ENCODE measurements around the gene SCAANT1. TPM values are rescaled to one million over a fixed set of nuclear protein-coding genes. Genes with fewer than 3 reads are reported as not detected.

Gene SCAANT1
- total and polyA plus RNA-seq, 4 donors: not detected

- TF ChIP-seq GABPA (IDR thresholded peaks at IDR 0.05 in 1 of 2, conservative IDR thresholded peaks at IDR 0.05 in 1 of 2): no peak
- no peak for TF ChIP-seq EGR1 (IDR thresholded peaks at IDR 0.05; ENCODE audit: low read depth in 2 of 2)
- TF ChIP-seq HNF4G (IDR thresholded peaks at IDR 0.05): no peak
- no peak for TF ChIP-seq TAF1 (conservative IDR thresholded peaks at IDR 0.05)
- TF ChIP-seq JUND (IDR thresholded peaks at IDR 0.05): no peak
Observed at GRCh38 chr3:63864008-63864964, 47.9 kb downstream of the SCAANT1 start (continued).

- Histone ChIP-seq H3K36me3 (ENCODE audit: control insufficient read depth in 4 of 4, insufficient read depth in 3 of 4, low read depth in 1 of 4, low read length in 3 of 4) (no peaks in the 10 kb centered on the region), H3K4me3 (ENCODE audit: low read depth in 1 of 3, low read length in 3 of 3) (peak within 1 kb of the TSS; percentile 69 to 100 (median 81)), H3K9ac (ENCODE audit: low read depth in 1 of 2, low read length in 2 of 2) (peak within 1 kb of the TSS; percentile 69 to 86), H3K27ac (ENCODE audit: low read depth in 1 of 2, low read length in 2 of 2) (peak within 1 kb of the TSS; percentile 87 to 94), H3K9me3 (ENCODE audit: control insufficient read depth in 4 of 4, low read length in 3 of 4) (no peaks in the 10 kb centered on the region), H3K27me3 (ENCODE audit: control insufficient read depth in 4 of 4, insufficient read depth in 4 of 4, low read length in 3 of 4) (no peaks in the 10 kb centered on the region), H3K4me1 (ENCODE audit: control insufficient read depth in 4 of 4, insufficient read depth in 4 of 4, low read length in 3 of 4) (peaks cover 0 to 13% (median 11%) of the 10 kb centered on the region in 4 donors)
- peak; percentile 77 for DNase-seq (ENCODE audit: low spot score)
- TF ChIP-seq RAD21 (IDR thresholded peaks at IDR 0.05): no peak
- TF ChIP-seq CTCF (IDR thresholded peaks at IDR 0.05; ENCODE audit: low read depth, low read length, missing input control): no peak
- no peak for TF ChIP-seq YY1 (IDR thresholded peaks at IDR 0.05)
- no peak for TF ChIP-seq FOXA1 (IDR thresholded peaks at IDR 0.05)
- no peak for TF ChIP-seq TAF1 (conservative IDR thresholded peaks at IDR 0.05)
- TF ChIP-seq HNF4A (conservative IDR thresholded peaks at IDR 0.05): no peak
- TF ChIP-seq SP1 (IDR thresholded peaks at IDR 0.05): no peak
- TF ChIP-seq MAX (IDR thresholded peaks at IDR 0.05): no peak
- TF ChIP-seq JUND (IDR thresholded peaks at IDR 0.05): no peak
- no peak for TF ChIP-seq REST (IDR thresholded peaks at IDR 0.05)
- TF ChIP-seq GABPA (IDR thresholded peaks at IDR 0.05 in 1 of 2, conservative IDR thresholded peaks at IDR 0.05 in 1 of 2): no peak
- no peak for TF ChIP-seq NR2F2 (IDR thresholded peaks at IDR 0.05)
- TF ChIP-seq ZBTB33 (IDR thresholded peaks at IDR 0.05): no peak
- TF ChIP-seq RXRA (IDR thresholded peaks at IDR 0.05): no peak
- no peak for TF ChIP-seq FOXA2 (IDR thresholded peaks at IDR 0.05)
- TF ChIP-seq HNF4G (IDR thresholded peaks at IDR 0.05): no peak
- no peak for TF ChIP-seq EGR1 (IDR thresholded peaks at IDR 0.05; ENCODE audit: low read depth in 2 of 2)
- under 1% methylated on average over 96 of the region's 98 CpGs for WGBS
Observed at GRCh38 chr3:63863150-63864007, 48.8 kb downstream of the SCAANT1 start, which contains the start of the genes ATXN7 and THOC7. TSS of gene ATXN7 (plus strand) at chr3:63863867. CDS start at chr3:63912599, 48,732 bp downstream. TSS of gene THOC7 (minus strand) at chr3:63863805. CDS start at chr3:63863790, 15 bp downstream.

Measured in liver (tissue), 9 donors.